Measurements from ENCODE around the gene ACSS1. TPM values are rescaled to one million over a fixed set of nuclear protein-coding genes. Genes with fewer than 3 reads are reported as not detected.
A peak's percentile ranks its signal among the peaks of the same experiment; 100 is the strongest.

Gene ACSS1
- polyA plus RNA-seq, 2 of the 4 experiments (the other 2 are of a cell fraction): 7.2 to 7.6 TPM

DNA sequence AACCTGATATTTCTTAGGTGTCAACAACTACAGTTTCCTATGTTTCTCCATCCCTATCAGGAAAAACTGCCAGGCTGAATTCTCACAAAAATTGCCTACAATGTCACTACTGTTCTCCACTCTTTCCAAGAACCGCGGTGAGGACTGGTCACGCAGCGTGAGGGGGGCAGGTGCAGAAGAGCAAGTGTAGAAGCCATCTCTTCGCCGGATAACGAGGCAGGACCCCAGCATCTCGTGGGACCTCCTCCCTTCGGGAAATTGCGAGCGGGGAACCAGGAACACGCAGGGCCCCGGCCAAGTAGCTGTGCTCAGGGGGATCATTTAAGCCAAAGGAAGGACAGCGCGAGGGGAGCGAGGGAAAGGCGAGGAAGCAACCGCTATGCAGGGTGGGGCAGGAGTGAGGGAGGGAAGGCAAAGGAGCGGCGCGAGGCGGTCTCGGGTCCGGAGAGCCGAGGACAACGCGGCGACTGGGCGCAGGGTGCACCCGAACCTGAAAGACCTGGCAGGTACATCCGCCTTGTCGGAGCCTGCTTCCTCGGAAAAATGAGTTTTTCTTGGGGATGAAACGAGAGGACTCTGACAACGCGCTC is 65.9 kb downstream of the ACSS1 start:
- Histone ChIP-seq H3K4me3 (peak overlapping the region; percentile 85), H3K9me3 (no peaks in the 10 kb centered on the region), H3K27ac (peak overlapping the region; percentile 86 to 95), H3K4me2 (peak overlapping the region; percentile 84), H3K4me1 (peaks cover 40% of the 10 kb centered on the region)
- no peak for TF ChIP-seq PHF8 (IDR thresholded peaks at IDR 0.05; ENCODE audit: borderline replicate concordance, low read depth)
- no peak for TF ChIP-seq JUNB (IDR thresholded peaks at IDR 0.05)
- ChIA-PET CTCF (interaction anchor here (0.6 to 9.1 kb wide), 6 partner anchors 22 to 406 kb away, joined by 3 to 130 read pairs (median 32); partner anchors contain the start of genes ACSS1 and ENTPD6), POLR2A (interaction anchor here (1.0 kb wide), 3 partner anchors 256 to 415 kb away, joined by 3 read pairs; partner anchors contain the start of genes GINS1 and PYGB)
- ATAC-seq (peak; percentile 44 to 59), FAIRE-seq (no peak), DNase-seq (ENCODE audit: low read depth in 1 of 2, low spot score in 1 of 2) (peak in 1 of 2 experiments; percentile 28)
- WGBS (ENCODE audit: missing lambda C conversion rate): 1% methylated on average over 36 of the region's 36 CpGs

DNA sequence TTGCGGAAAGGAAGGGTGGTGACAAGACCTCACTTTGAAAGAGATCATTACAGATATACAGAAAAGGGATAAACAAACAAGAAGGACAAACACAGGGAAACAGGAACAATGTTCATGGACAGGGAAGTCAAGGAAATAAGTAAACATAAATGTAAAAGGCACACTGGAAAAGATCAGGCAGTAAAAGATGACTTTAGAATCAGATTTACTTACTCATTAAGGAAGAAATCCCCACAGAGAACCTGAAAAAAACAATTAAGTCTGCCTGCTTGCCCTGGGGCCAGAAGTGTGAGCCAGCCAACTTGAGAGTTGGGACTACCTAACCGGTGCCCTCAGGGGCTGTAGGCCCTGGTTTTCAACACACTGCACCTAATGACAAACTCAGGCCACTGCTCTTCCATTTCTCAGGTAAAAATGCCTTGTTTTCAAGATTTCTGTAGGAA is 67.1 kb downstream of the ACSS1 start:
- TF ChIP-seq ZC3H11A (IDR thresholded peaks at IDR 0.05) (no peak), FOSL2 (IDR thresholded peaks at IDR 0.05) (no peak), FOSL2 (CRISPR knock-in tag; IDR thresholded peaks at IDR 0.05) (no peak), CBX2 (IDR thresholded peaks at IDR 0.05; ENCODE audit: borderline replicate concordance, low read depth) (no peak), FOSB (CRISPR knock-in tag; IDR thresholded peaks at IDR 0.05) (no peak), HOXB13 (CRISPR knock-in tag; IDR thresholded peaks at IDR 0.05; ENCODE audit: low read depth) (no peak), NFE2L2 (conservative IDR thresholded peaks at IDR 0.05; ENCODE audit: low read length) (no peak)
- TF ChIP-seq, protein P1, sequence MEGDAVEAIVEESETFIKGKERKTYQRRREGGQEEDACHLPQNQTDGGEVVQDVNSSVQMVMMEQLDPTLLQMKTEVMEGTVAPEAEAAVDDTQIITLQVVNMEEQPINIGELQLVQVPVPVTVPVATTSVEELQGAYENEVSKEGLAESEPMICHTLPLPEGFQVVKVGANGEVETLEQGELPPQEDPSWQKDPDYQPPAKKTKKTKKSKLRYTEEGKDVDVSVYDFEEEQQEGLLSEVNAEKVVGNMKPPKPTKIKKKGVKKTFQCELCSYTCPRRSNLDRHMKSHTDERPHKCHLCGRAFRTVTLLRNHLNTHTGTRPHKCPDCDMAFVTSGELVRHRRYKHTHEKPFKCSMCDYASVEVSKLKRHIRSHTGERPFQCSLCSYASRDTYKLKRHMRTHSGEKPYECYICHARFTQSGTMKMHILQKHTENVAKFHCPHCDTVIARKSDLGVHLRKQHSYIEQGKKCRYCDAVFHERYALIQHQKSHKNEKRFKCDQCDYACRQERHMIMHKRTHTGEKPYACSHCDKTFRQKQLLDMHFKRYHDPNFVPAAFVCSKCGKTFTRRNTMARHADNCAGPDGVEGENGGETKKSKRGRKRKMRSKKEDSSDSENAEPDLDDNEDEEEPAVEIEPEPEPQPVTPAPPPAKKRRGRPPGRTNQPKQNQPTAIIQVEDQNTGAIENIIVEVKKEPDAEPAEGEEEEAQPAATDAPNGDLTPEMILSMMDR (IDR thresholded peaks at IDR 0.05): no peak
- TF ChIP-seq, protein P2, sequence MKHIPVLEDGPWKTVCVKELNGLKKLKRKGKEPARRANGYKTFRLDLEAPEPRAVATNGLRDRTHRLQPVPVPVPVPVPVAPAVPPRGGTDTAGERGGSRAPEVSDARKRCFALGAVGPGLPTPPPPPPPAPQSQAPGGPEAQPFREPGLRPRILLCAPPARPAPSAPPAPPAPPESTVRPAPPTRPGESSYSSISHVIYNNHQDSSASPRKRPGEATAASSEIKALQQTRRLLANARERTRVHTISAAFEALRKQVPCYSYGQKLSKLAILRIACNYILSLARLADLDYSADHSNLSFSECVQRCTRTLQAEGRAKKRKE (CRISPR knock-in tag; IDR thresholded peaks at IDR 0.05; ENCODE audit: low read depth): no peak
- TF ChIP-seq, protein P3, sequence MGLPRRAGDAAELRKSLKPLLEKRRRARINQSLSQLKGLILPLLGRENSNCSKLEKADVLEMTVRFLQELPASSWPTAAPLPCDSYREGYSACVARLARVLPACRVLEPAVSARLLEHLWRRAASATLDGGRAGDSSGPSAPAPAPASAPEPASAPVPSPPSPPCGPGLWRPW (IDR thresholded peaks at IDR 0.05): no peak
- TF ChIP-seq, protein P4, sequence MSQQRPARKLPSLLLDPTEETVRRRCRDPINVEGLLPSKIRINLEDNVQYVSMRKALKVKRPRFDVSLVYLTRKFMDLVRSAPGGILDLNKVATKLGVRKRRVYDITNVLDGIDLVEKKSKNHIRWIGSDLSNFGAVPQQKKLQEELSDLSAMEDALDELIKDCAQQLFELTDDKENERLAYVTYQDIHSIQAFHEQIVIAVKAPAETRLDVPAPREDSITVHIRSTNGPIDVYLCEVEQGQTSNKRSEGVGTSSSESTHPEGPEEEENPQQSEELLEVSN (IDR thresholded peaks at IDR 0.05; ENCODE audit: borderline replicate concordance, low read depth): no peak
- no peak overlapping the region for H3K27ac ChIP-seq
- peaks cover 33% of the 10 kb centered on the region for H3K4me1 ChIP-seq
- CTCF ChIA-PET: interaction anchor here (1.5 kb wide), 1 partner anchor 21 kb away, joined by 4 read pairs; no protein-coding TSS in a partner anchor
- no peaks in the 10 kb centered on the region for H3K9me3 ChIP-seq
- POLR2A ChIA-PET: no interaction called here
- no peak overlapping the region; the same call in 2 of the 3 replicates for H3K4me3 ChIP-seq
- no peak for DNase-seq (ENCODE audit: low read depth in 1 of 2, low spot score in 1 of 2)
- no peak for ATAC-seq
- peak overlapping the region; percentile 84 for H3K4me2 ChIP-seq
- WGBS (ENCODE audit: missing lambda C conversion rate): 96% methylated on average over 2 of the region's 2 CpGs
- no peak for FAIRE-seq

- peaks cover 24% of the 10 kb centered on the region for H3K4me1 ChIP-seq
- DNase-seq (ENCODE audit: low read depth in 1 of 2, low spot score in 1 of 2) (no peak), ATAC-seq (no peak), FAIRE-seq (no peak)
- H3K9me3 ChIP-seq: no peaks in the 10 kb centered on the region
- TF ChIP-seq JUNB (IDR thresholded peaks at IDR 0.05) (no peak), KDM1A (IDR thresholded peaks at IDR 0.05; ENCODE audit: low read depth) (no peak), USF2 (IDR thresholded peaks at IDR 0.05) (no peak), FOSL2 (IDR thresholded peaks at IDR 0.05) (no peak), FOSL2 (CRISPR knock-in tag; IDR thresholded peaks at IDR 0.05) (no peak), POLR2AphosphoS2 (conservative IDR thresholded peaks at IDR 0.05; ENCODE audit: low read length) (no peak), NR3C1 (IDR thresholded peaks at IDR 0.05) (no peak)
- TF ChIP-seq, protein P4 (IDR thresholded peaks at IDR 0.05; ENCODE audit: borderline replicate concordance, low read depth): no peak
- H3K4me3 ChIP-seq: no peak overlapping the region
- WGBS (ENCODE audit: missing lambda C conversion rate): 93% methylated on average over 3 of the region's 3 CpGs
- no peak overlapping the region for H3K4me2 ChIP-seq
- H3K27ac ChIP-seq: no peak overlapping the region
- CTCF ChIA-PET: interaction anchor here (1.5 kb wide), 1 partner anchor 9 kb away, joined by 5 read pairs; no protein-coding TSS in a partner anchor
- POLR2A ChIA-PET: no interaction called here
These were observed 68.8 kb downstream of the ACSS1 start for GRCh38 chr20:24989162-24989561.

Data from A549 (cell line).